ENCODE data around the gene PHF3. TPM values are rescaled to one million over a fixed set of nuclear protein-coding genes. Genes with fewer than 3 reads are reported as not detected.

The PHF3 gene
- 6.9 to 11.0 TPM (median 9.4 TPM) in 5 replicates for total RNA-seq (2022; extraction: Qiagen RNA extraction; ENCODE audit: low read depth)

GRCh38 chr6:63635588-63636517, at the start of gene PHF3:
PHF3 (plus strand) TSS chr6:63635802; CDS start chr6:63646552, 10,750 bp downstream.

Other genes starting within 250 kb of the PHF3 start
- gene PTP4A1, start 63.3 kb upstream of the PHF3 start, total RNA-seq (2022; extraction: Qiagen RNA extraction; ENCODE audit: low read depth) = 85.5 to 109 TPM (median 99.7 TPM) in 5 replicates

All from A549 treated with GW870086 at 1 μM for 4 hours (cell line).